D721Med (cell line): ENCODE results near the gene CCDC24.

Experiments
- DNase-seq: peaks from one replicate; pipeline ENCODE4 v3.0.0; 2011; ENCODE audit warnings: low spot score; ENCODE audit not compliant: insufficient read length
- FAIRE-seq: peaks from 2 replicates; lab custom pipeline; 2011; peaks lifted over from hg19 to GRCh38; lab: Jason Lieb, UNC
- CTCF ChIP-seq: IDR thresholded peaks from 2 replicates; pipeline ENCODE4 v1.5.1; 2012; ENCODE audit warnings: mild to moderate bottlenecking, control low read depth; ENCODE audit not compliant: insufficient read depth; ENCODE audit errors: missing control alignments

Gene CCDC24

GRCh38 chr1:43991476-43992231 lies at the start of gene CCDC24:
TSS of gene CCDC24 (plus strand) at chr1:43991599. CDS start at chr1:43991879, 280 bp downstream.
- no peak for TF ChIP-seq CTCF
- FAIRE-seq: no peak
- DNase-seq: peak; percentile 82

GRCh38 chr1:43942411-43942810 lies 49.0 kb upstream of the CCDC24 start:
- no peak for DNase-seq

GRCh38 chr1:43944860-43945259 lies 46.5 kb upstream of the CCDC24 start:
- DNase-seq (no peak), FAIRE-seq (no peak)
- TF ChIP-seq CTCF: no peak

More at GRCh38 chr1:43942411-43942810, 49.0 kb upstream of the CCDC24 start:
- TF ChIP-seq CTCF: no peak
- FAIRE-seq: no peak

GRCh38 chr1:43945674-43946235 lies 45.6 kb upstream of the CCDC24 start:
- TF ChIP-seq CTCF: no peak
- FAIRE-seq (no peak), DNase-seq (no peak)

GRCh38 chr1:43946236-43947060 lies 45.0 kb upstream of the CCDC24 start, which contains the start of gene IPO13:
TSS of gene IPO13 (plus strand) at chr1:43946950. CDS start at chr1:43947601, 651 bp downstream.
- FAIRE-seq: no peak
- DNase-seq: peak; percentile 98
- peak; percentile 56 for TF ChIP-seq CTCF

- no peak for TF ChIP-seq CTCF
- FAIRE-seq: no peak
- DNase-seq: no peak
Measured at GRCh38 chr1:43947061-43947873, 44.1 kb upstream of the CCDC24 start.
